Right hindlimb (tissue), 1 donor: ENCODE measurements around the gene RNGTT.

ENCODE experiments used
- DNase-seq: peaks from one replicate; pipeline ENCODE4 v3.0.0-alpha.2; 2018

RNGTT gene

GRCh38 chr6:88708197-88708744, 255.1 kb downstream of the RNGTT start:
- DNase-seq: no peak

- no peak for DNase-seq
Measured at GRCh38 chr6:88705601-88706000, 257.8 kb downstream of the RNGTT start.

- no peak for DNase-seq
Measured at GRCh38 chr6:88704980-88705379, 258.4 kb downstream of the RNGTT start.

GRCh38 chr6:88702956-88703556, 260.4 kb downstream of the RNGTT start:
- DNase-seq: no peak

- DNase-seq: no peak
Measured at GRCh38 chr6:88698661-88699060, 264.8 kb downstream of the RNGTT start.

- no peak for DNase-seq
Measured at GRCh38 chr6:88695937-88696336, 267.5 kb downstream of the RNGTT start.

GRCh38 chr6:88683734-88684133, 279.7 kb downstream of the RNGTT start:
- DNase-seq: no peak

GRCh38 chr6:88680654-88681053, 282.8 kb downstream of the RNGTT start:
- no peak for DNase-seq

- DNase-seq: no peak
Measured at GRCh38 chr6:88679841-88680240, 283.6 kb downstream of the RNGTT start.

- no peak for DNase-seq
Measured at GRCh38 chr6:88677356-88677755, 286.1 kb downstream of the RNGTT start.

- no peak for DNase-seq
Measured at GRCh38 chr6:88671624-88672023, 291.8 kb downstream of the RNGTT start.

- DNase-seq: no peak
Measured at GRCh38 chr6:88670369-88670768, 293.0 kb downstream of the RNGTT start.

GRCh38 chr6:88669475-88669874, 293.9 kb downstream of the RNGTT start:
- no peak for DNase-seq

GRCh38 chr6:88666901-88667300, 296.5 kb downstream of the RNGTT start:
- DNase-seq: no peak

- no peak for DNase-seq
Measured at GRCh38 chr6:88665131-88665530, 298.3 kb downstream of the RNGTT start.

GRCh38 chr6:88663801-88664200, 299.6 kb downstream of the RNGTT start:
- DNase-seq: no peak

GRCh38 chr6:88662653-88663174, 300.7 kb downstream of the RNGTT start:
- no peak for DNase-seq

- no peak for DNase-seq
Measured at GRCh38 chr6:88662163-88662580, 301.2 kb downstream of the RNGTT start.

- DNase-seq: no peak
Measured at GRCh38 chr6:88661136-88661535, 302.3 kb downstream of the RNGTT start.

GRCh38 chr6:88655586-88655985, 307.8 kb downstream of the RNGTT start:
- no peak for DNase-seq

GRCh38 chr6:88653936-88654335, 309.5 kb downstream of the RNGTT start:
- DNase-seq: no peak

GRCh38 chr6:88651400-88651799, 312.0 kb downstream of the RNGTT start:
- DNase-seq: no peak

- DNase-seq: no peak
Measured at GRCh38 chr6:88650979-88651378, 312.4 kb downstream of the RNGTT start.

- no peak for DNase-seq
Measured at GRCh38 chr6:88650029-88650619, 313.3 kb downstream of the RNGTT start.
